Parathyroid adenoma (tissue), 2 donors: ENCODE data around the gene RBBP5.

Source experiments
- H2AFZ ChIP-seq: fragments of 300-600 bp; sonication (generic); one replicate; pipeline ENCODE4 v1.7.0; 2017; ENCODE audit warnings: antibody characterized with exemption, mild to moderate bottlenecking
- H3K27ac ChIP-seq: fragments of 300-600 bp; sonication (generic); one replicate; pipeline ENCODE4 v1.7.0; 2017
- H3K27me3 ChIP-seq: fragments of 300-600 bp; sonication (generic); one replicate; pipeline ENCODE4 v1.7.0; 2017; ENCODE audit warnings: low read length; ENCODE audit not compliant: control insufficient read depth, insufficient read depth
- H3K36me3 ChIP-seq: fragments of 300-600 bp; sonication (generic); one replicate; pipeline ENCODE4 v1.7.0; 2017; ENCODE audit warnings: low read length; ENCODE audit not compliant: control insufficient read depth, insufficient read depth
- H3K4me1 ChIP-seq: fragments of 300-600 bp; sonication (generic); one replicate; pipeline ENCODE4 v1.7.0; 2017; ENCODE audit warnings: control low read depth
- H3K4me2 ChIP-seq: fragments of 300-600 bp; sonication (generic); one replicate; pipeline ENCODE4 v1.7.0; 2017; ENCODE audit warnings: low read length
- H3K4me3 ChIP-seq: fragments of 300-600 bp; sonication (generic); one replicate; pipeline ENCODE4 v1.7.0; 2017; ENCODE audit warnings: low read depth, low read length
- H3K79me2 ChIP-seq: fragments of 300-600 bp; sonication (generic); one replicate; pipeline ENCODE4 v1.7.0; 2017; ENCODE audit warnings: control low read depth
- H3K9ac ChIP-seq: fragments of 300-600 bp; sonication (generic); one replicate; pipeline ENCODE4 v1.7.0; 2017; ENCODE audit warnings: mild to moderate bottlenecking
- H3K9me3 ChIP-seq: fragments of 300-600 bp; sonication (generic); one replicate; pipeline ENCODE4 v1.7.0; 2017; ENCODE audit warnings: low read length; ENCODE audit not compliant: control insufficient read depth
- TF ChIP-seq, protein P1 (sequence below): fragments of 300-600 bp; sonication (generic); IDR thresholded peaks from one replicate; pipeline ENCODE4 v1.7.0; 2017; ENCODE audit warnings: antibody characterized with exemption, mild to moderate bottlenecking
- donor health status: primary hyperparathyroidism.

The RBBP5 gene

GRCh38 chr1:205124726-205125125 is 2.9 kb upstream of the RBBP5 start:
- no peaks in the 10 kb centered on the region for H3K27me3 ChIP-seq
- no peak overlapping the region for H3K4me3 ChIP-seq
- no peak overlapping the region for H3K4me2 ChIP-seq
- no peaks in the 10 kb centered on the region for H3K4me1 ChIP-seq
- TF ChIP-seq, protein P1, sequence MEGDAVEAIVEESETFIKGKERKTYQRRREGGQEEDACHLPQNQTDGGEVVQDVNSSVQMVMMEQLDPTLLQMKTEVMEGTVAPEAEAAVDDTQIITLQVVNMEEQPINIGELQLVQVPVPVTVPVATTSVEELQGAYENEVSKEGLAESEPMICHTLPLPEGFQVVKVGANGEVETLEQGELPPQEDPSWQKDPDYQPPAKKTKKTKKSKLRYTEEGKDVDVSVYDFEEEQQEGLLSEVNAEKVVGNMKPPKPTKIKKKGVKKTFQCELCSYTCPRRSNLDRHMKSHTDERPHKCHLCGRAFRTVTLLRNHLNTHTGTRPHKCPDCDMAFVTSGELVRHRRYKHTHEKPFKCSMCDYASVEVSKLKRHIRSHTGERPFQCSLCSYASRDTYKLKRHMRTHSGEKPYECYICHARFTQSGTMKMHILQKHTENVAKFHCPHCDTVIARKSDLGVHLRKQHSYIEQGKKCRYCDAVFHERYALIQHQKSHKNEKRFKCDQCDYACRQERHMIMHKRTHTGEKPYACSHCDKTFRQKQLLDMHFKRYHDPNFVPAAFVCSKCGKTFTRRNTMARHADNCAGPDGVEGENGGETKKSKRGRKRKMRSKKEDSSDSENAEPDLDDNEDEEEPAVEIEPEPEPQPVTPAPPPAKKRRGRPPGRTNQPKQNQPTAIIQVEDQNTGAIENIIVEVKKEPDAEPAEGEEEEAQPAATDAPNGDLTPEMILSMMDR = no peak
- H3K36me3 ChIP-seq = no peaks in the 10 kb centered on the region
- H3K79me2 ChIP-seq = peaks cover 17% of the 10 kb centered on the region
- no peak overlapping the region for H2AFZ ChIP-seq
- no peak overlapping the region for H3K9ac ChIP-seq
- H3K27ac ChIP-seq = no peak overlapping the region
- H3K9me3 ChIP-seq = no peaks in the 10 kb centered on the region

DNA sequence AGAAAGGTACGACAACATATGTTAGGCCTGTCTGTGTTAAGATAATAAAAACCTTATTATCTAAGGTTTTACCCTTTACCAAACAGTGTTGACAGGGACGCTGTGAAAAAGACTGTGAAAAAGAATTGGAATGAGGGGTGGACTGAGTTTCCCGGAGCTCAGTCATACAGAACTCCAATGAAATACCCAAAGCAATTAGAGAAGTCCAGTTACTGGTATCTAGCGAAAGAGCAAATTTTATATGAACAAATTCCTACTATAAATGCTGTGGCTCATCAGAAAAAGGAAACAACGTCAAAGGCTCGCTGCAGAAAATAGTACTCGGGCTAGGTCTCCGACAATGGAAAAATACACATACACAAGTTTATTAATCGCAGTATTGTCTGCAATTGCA is 708 bp upstream of the RBBP5 start:
- TF ChIP-seq, protein P1 = no peak
- Histone ChIP-seq H3K9ac (no peak overlapping the region), H3K79me2 (peaks cover 19% of the 10 kb centered on the region)

DNA sequence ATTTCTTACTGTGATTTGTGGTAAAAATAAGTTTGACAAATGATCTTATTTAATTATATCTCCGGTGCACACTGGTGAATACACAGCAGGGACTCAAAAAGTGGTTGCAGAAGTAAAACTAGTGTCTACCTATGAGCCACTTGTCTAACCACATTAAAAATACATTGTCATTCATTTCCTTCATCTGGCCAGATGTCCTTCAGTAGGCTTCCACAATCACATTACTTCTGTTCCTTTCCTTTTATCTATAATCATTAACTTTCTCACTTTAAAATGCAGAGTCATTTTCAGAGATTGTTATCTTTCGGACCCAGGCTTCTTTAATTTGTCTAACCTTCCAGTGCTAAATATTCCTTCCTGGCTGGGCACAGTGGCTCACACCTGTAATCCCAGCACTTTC is 3.0 kb downstream of the RBBP5 start:
- no peak overlapping the region for H3K9ac ChIP-seq
- no peaks in the 10 kb centered on the region for H3K27me3 ChIP-seq
- H3K79me2 ChIP-seq = peaks cover 19% of the 10 kb centered on the region
- H3K4me3 ChIP-seq = no peak overlapping the region
- H2AFZ ChIP-seq = no peak overlapping the region
- no peaks in the 10 kb centered on the region for H3K9me3 ChIP-seq
- TF ChIP-seq, protein P1 = no peak
- no peaks in the 10 kb centered on the region for H3K4me1 ChIP-seq
- no peak overlapping the region for H3K27ac ChIP-seq
- no peak overlapping the region for H3K4me2 ChIP-seq
- no peaks in the 10 kb centered on the region for H3K36me3 ChIP-seq

More for the DNA sequence above, 708 bp upstream of the RBBP5 start:
- Histone ChIP-seq H3K9me3 (no peaks in the 10 kb centered on the region), H3K4me2 (peak overlapping the region; percentile 83), H2AFZ (peak overlapping the region; percentile 86), H3K36me3 (no peaks in the 10 kb centered on the region), H3K4me1 (no peaks in the 10 kb centered on the region), H3K27ac (peak overlapping the region; percentile 99), H3K27me3 (no peaks in the 10 kb centered on the region), H3K4me3 (peak overlapping the region; percentile 90)

DNA sequence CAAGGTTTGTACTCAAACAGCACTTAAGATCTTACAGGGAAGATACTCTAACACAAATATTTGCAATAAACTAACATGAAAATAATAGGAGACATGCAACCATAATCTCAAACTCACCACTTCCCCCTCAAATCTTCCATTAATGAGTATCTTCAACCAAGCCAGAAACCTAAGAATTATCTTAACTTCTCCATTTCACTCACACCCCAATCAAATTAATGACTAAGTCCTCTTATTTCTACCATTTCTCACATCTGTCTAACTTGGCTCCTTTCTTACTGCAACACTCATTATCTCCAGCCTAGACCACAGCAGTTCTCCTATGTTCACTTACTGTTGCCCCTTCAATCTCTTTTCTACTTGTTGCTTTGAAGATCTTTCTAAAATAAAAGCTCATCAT is 10.4 kb downstream of the RBBP5 start:
- Histone ChIP-seq H3K4me3 (no peak overlapping the region), H3K36me3 (no peaks in the 10 kb centered on the region), H3K9me3 (no peaks in the 10 kb centered on the region), H3K27ac (no peak overlapping the region), H3K79me2 (no peaks in the 10 kb centered on the region), H2AFZ (no peak overlapping the region), H3K4me1 (no peaks in the 10 kb centered on the region), H3K9ac (no peak overlapping the region), H3K4me2 (no peak overlapping the region), H3K27me3 (no peaks in the 10 kb centered on the region)
- TF ChIP-seq, protein P1 = no peak

GRCh38 chr1:205109711-205110110 is 12.1 kb downstream of the RBBP5 start:
- H3K27me3 ChIP-seq = no peaks in the 10 kb centered on the region
- no peak overlapping the region for H3K27ac ChIP-seq
- H3K4me3 ChIP-seq = no peak overlapping the region
- TF ChIP-seq, protein P1 = no peak
- H3K79me2 ChIP-seq = no peaks in the 10 kb centered on the region
- H2AFZ ChIP-seq = no peak overlapping the region
- H3K4me2 ChIP-seq = no peak overlapping the region
- no peak overlapping the region for H3K9ac ChIP-seq
- no peaks in the 10 kb centered on the region for H3K4me1 ChIP-seq
- H3K36me3 ChIP-seq = no peaks in the 10 kb centered on the region
- no peaks in the 10 kb centered on the region for H3K9me3 ChIP-seq
